ENCODE data around the gene S100A9. TPM values are rescaled to one million over a fixed set of nuclear protein-coding genes. Genes with fewer than 3 reads are reported as not detected.

Gene S100A9
- total RNA-seq, 1 experiment from 2014 or later: 0.44 TPM

- no peaks in the 10 kb centered on the region for H3K36me3 ChIP-seq (ENCODE audit: control insufficient read depth, insufficient read depth, low read length)
- no peak for TF ChIP-seq CTCF (IDR thresholded peaks at IDR 0.05)
- no peak for TF ChIP-seq TCF7L2 (IDR thresholded peaks at IDR 0.05; ENCODE audit: low read depth, low read length)
- no peak for TF ChIP-seq SIN3A (IDR thresholded peaks at IDR 0.05; ENCODE audit: borderline replicate concordance, insufficient read depth, low read depth, low read length)
- TF ChIP-seq, protein P1, sequence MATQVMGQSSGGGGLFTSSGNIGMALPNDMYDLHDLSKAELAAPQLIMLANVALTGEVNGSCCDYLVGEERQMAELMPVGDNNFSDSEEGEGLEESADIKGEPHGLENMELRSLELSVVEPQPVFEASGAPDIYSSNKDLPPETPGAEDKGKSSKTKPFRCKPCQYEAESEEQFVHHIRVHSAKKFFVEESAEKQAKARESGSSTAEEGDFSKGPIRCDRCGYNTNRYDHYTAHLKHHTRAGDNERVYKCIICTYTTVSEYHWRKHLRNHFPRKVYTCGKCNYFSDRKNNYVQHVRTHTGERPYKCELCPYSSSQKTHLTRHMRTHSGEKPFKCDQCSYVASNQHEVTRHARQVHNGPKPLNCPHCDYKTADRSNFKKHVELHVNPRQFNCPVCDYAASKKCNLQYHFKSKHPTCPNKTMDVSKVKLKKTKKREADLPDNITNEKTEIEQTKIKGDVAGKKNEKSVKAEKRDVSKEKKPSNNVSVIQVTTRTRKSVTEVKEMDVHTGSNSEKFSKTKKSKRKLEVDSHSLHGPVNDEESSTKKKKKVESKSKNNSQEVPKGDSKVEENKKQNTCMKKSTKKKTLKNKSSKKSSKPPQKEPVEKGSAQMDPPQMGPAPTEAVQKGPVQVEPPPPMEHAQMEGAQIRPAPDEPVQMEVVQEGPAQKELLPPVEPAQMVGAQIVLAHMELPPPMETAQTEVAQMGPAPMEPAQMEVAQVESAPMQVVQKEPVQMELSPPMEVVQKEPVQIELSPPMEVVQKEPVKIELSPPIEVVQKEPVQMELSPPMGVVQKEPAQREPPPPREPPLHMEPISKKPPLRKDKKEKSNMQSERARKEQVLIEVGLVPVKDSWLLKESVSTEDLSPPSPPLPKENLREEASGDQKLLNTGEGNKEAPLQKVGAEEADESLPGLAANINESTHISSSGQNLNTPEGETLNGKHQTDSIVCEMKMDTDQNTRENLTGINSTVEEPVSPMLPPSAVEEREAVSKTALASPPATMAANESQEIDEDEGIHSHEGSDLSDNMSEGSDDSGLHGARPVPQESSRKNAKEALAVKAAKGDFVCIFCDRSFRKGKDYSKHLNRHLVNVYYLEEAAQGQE (IDR thresholded peaks at IDR 0.05; ENCODE audit: insufficient read depth in 1 of 2, low read depth in 2 of 2, low read length in 1 of 2): no peak
- TF ChIP-seq POLR2AphosphoS5 (IDR thresholded peaks at IDR 0.05; ENCODE audit: low read depth, low read length): no peak
- H3K4me1 ChIP-seq (ENCODE audit: control insufficient read depth, insufficient read depth, low read length): no peaks in the 10 kb centered on the region
- in situ Hi-C loops (cut with HindIII; ENCODE audit: low pct_unique_long_range_greater_than_20kb, low sequenced_read_pairs): loop anchor here (25.0 kb wide), 1 partner anchor 252 kb away; the partner anchor contains the start of genes S100A14 and S100A16
- intact Hi-C loops (cut with micrococcal nuclease; ENCODE audit: unreplicated experiment): no loop called here
- H3K4me3 ChIP-seq (ENCODE audit: low read depth in 2 of 2, low read length in 2 of 2): no peak overlapping the region
- ChIA-PET CTCF (no interaction called here), POLR2A (no interaction called here)
- no peaks in the 10 kb centered on the region; the same call in 1 of the 2 replicates for H3K27me3 ChIP-seq (ENCODE audit: control insufficient read depth, insufficient read depth, low read length)
- no peak for DNase-seq (ENCODE audit: low read depth, low spot score)
- no peak overlapping the region for H3K27ac ChIP-seq (ENCODE audit: low read length)
- no TSS peak for BruUV-seq (replicated peaks)
- no peaks in the 10 kb centered on the region for H3K9me3 ChIP-seq (ENCODE audit: control insufficient read depth, insufficient read depth, low read depth, low read length)
- ATAC-seq: no peak
Observed at GRCh38 chr1:153360190-153360589, 2.5 kb downstream of the S100A9 start.

DNA sequence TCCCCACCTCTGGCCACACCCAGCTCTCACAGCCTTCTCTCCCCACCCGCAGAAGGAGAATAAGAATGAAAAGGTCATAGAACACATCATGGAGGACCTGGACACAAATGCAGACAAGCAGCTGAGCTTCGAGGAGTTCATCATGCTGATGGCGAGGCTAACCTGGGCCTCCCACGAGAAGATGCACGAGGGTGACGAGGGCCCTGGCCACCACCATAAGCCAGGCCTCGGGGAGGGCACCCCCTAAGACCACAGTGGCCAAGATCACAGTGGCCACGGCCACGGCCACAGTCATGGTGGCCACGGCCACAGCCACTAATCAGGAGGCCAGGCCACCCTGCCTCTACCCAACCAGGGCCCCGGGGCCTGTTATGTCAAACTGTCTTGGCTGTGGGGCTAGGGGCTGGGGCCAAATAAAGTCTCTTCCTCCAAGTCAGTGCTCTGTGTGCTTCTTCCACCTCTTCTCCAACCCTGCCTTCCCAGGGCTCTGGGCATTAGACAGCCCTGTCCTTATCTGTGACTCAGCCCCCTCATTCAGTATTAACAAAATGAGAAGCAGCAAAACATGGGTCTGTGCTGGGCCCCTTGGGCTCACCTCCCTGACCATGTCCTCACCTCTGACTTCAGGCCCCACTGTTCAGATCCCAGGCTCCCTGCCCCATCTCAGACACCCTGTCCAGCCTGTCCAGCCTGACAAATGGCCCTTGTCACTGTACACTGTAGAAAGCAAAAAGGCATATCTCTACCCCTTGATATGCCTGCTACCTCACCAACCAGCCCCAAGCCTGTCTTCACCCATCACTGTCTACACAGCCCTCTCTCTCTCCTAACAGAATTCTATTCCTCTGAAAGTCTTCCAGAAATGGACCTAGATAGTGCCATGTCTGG, 3.2 kb downstream of the S100A9 start:
- POLR2A ChIA-PET: no interaction called here
- in situ Hi-C loops (cut with HindIII; ENCODE audit: low pct_unique_long_range_greater_than_20kb, low sequenced_read_pairs): loop anchor here (25.0 kb wide), 1 partner anchor 251 kb away; the partner anchor contains the start of genes S100A14 and S100A16
- no peaks in the 10 kb centered on the region for H3K9me3 ChIP-seq (ENCODE audit: control insufficient read depth, insufficient read depth, low read depth, low read length)
- H3K4me3 ChIP-seq (ENCODE audit: low read depth in 2 of 2, low read length in 2 of 2): no peak overlapping the region
- TF ChIP-seq CTCF (IDR thresholded peaks at IDR 0.05) (no peak), SIN3A (IDR thresholded peaks at IDR 0.05; ENCODE audit: borderline replicate concordance, insufficient read depth, low read depth, low read length) (no peak), TCF7L2 (IDR thresholded peaks at IDR 0.05; ENCODE audit: low read depth, low read length) (no peak), POLR2AphosphoS5 (IDR thresholded peaks at IDR 0.05; ENCODE audit: low read depth, low read length) (no peak)
- TF ChIP-seq, protein P1 (IDR thresholded peaks at IDR 0.05; ENCODE audit: insufficient read depth in 1 of 2, low read depth in 2 of 2, low read length in 1 of 2): no peak
- CTCF ChIA-PET: no interaction called here
- intact Hi-C loops (cut with micrococcal nuclease; ENCODE audit: unreplicated experiment): no loop called here
- no peak for DNase-seq (ENCODE audit: low read depth, low spot score)
- no peaks in the 10 kb centered on the region for H3K4me1 ChIP-seq (ENCODE audit: control insufficient read depth, insufficient read depth, low read length)
- no TSS peak for BruUV-seq (replicated peaks)
- H3K27ac ChIP-seq (ENCODE audit: low read length): no peak overlapping the region
- 0 out of 2 replicates have a peak, but pooled peaks have one; percentile 19 for ATAC-seq
- H3K36me3 ChIP-seq (ENCODE audit: control insufficient read depth, insufficient read depth, low read length): no peaks in the 10 kb centered on the region
- H3K27me3 ChIP-seq (ENCODE audit: control insufficient read depth, insufficient read depth, low read length): no peaks in the 10 kb centered on the region; the same call in 1 of the 2 replicates

Measured in Panc1 (cell line).